PC-3 (cell line): ENCODE results near the gene GSTO2.

ENCODE experiments used
- EZH2 ChIP-seq: fragments of 300-600 bp; sonication (generic); IDR thresholded peaks from one replicate; pipeline ENCODE4 v1.6.1; 2017; ENCODE audit warnings: antibody characterized with exemption, mild to moderate bottlenecking, low read length; ENCODE audit not compliant: unreplicated experiment
- EZH2phosphoT487 ChIP-seq: fragments of 300-600 bp; sonication (generic); IDR thresholded peaks from 2 replicates; pipeline ENCODE4 v1.6.1; 2018; ENCODE audit warnings: mild to moderate bottlenecking, antibody characterized with exemption, low read length, borderline replicate concordance
- TF ChIP-seq, protein P1 (sequence below): fragments of 300-600 bp; sonication (generic); conservative IDR thresholded peaks from 2 replicates; pipeline ENCODE4 v1.5.1; 2017; ENCODE audit warnings: antibody characterized with exemption, low read depth, mild to moderate bottlenecking, low read length

DNA sequence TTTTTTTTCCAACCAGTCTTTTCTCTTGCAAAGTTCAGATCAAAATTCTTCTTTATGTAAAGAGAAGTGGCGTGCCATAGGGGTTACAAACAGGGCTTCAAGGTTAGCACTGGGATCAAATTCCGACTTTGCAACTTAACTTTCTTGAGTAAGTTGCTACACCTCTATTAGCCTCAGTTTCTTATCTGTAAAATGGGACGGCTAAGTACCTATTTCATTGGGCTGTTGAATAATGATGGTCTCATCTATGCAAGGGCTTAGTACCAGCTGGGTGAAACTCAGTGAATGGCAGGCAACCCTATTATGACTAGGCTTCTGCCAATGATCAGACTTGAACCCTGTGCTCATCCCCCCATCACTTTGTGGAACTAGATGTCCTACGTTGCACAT lies 35.4 kb downstream of the GSTO2 start:
- TF ChIP-seq, protein P1, sequence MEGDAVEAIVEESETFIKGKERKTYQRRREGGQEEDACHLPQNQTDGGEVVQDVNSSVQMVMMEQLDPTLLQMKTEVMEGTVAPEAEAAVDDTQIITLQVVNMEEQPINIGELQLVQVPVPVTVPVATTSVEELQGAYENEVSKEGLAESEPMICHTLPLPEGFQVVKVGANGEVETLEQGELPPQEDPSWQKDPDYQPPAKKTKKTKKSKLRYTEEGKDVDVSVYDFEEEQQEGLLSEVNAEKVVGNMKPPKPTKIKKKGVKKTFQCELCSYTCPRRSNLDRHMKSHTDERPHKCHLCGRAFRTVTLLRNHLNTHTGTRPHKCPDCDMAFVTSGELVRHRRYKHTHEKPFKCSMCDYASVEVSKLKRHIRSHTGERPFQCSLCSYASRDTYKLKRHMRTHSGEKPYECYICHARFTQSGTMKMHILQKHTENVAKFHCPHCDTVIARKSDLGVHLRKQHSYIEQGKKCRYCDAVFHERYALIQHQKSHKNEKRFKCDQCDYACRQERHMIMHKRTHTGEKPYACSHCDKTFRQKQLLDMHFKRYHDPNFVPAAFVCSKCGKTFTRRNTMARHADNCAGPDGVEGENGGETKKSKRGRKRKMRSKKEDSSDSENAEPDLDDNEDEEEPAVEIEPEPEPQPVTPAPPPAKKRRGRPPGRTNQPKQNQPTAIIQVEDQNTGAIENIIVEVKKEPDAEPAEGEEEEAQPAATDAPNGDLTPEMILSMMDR: no peak
- TF ChIP-seq EZH2phosphoT487: no peak
- TF ChIP-seq EZH2: no peak
